GM21825 (cell line): ENCODE results near the gene PPM1M.

ENCODE experiments used
- ATAC-seq: cut with Tn5 transposase; IDR thresholded peaks from one replicate; pipeline ENCODE4 v1.9.1; 2021; ENCODE audit warnings: mild to moderate bottlenecking, moderate library complexity; ENCODE audit not compliant: unreplicated experiment

Gene PPM1M, protein sequence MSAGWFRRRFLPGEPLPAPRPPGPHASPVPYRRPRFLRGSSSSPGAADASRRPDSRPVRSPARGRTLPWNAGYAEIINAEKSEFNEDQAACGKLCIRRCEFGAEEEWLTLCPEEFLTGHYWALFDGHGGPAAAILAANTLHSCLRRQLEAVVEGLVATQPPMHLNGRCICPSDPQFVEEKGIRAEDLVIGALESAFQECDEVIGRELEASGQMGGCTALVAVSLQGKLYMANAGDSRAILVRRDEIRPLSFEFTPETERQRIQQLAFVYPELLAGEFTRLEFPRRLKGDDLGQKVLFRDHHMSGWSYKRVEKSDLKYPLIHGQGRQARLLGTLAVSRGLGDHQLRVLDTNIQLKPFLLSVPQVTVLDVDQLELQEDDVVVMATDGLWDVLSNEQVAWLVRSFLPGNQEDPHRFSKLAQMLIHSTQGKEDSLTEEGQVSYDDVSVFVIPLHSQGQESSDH

GRCh38 chr3:52245322-52246263 lies at the start of gene PPM1M:
TSS of gene PPM1M (plus strand) at chr3:52245759. CDS start at chr3:52245825, 66 bp downstream.
- ATAC-seq: no peak

GRCh38 chr3:52195823-52196331 lies 49.7 kb upstream of the PPM1M start:
- ATAC-seq: no peak

- no peak for ATAC-seq
Observed at GRCh38 chr3:52196977-52197376, 48.6 kb upstream of the PPM1M start.

GRCh38 chr3:52197499-52197841 lies 48.1 kb upstream of the PPM1M start:
- ATAC-seq: no peak

DNA sequence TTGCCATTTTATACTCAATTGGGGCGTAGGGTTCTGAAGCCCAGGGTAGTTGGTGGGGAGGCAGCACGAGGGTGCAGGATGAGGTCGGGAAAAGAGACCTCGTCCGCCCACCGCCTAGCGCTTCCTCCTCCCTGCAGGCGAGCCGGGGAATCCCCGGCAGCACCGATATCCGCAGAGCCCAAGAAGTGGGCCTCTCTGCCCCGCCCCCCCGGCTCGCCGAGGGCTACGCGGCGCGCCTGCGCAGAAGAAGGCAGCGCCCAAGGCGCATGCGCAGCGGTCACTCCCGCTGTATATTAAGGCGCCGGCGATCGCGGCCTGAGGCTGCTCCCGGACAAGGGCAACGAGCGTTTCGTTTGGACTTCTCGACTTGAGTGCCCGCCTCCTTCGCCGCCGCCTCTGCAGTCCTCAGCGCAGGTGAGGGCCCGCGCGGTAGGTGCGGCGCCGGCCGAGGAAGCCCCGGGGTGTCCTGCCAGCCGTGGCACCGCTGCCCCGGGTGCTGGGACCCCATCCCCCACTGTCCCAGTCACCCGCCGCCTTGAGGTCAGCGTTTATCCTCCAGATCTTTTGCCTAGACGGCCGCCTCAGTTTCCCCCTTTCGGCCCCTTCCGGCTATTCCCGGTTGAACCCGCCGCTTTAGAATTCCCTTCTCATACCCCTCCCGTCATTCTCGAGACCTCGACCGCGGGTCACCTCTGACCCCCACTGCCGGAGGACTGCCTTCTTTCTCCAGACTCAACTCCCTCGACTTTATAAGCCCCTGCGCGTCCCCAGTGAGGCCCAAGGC lies 47.5 kb upstream of the PPM1M start, which contains the start of gene ALAS1:
ALAS1 (plus strand) TSS at position 319 of the 784 bp plus-strand sequence. CDS start 1,082 bp downstream, outside the sequence.
- peak; percentile 78 for ATAC-seq

GRCh38 chr3:52198643-52199608 lies 46.6 kb upstream of the PPM1M start:
- no peak for ATAC-seq

GRCh38 chr3:52200981-52201679 lies 44.4 kb upstream of the PPM1M start:
- ATAC-seq: no peak

GRCh38 chr3:52202384-52203077 lies 43.0 kb upstream of the PPM1M start:
- no peak for ATAC-seq

- ATAC-seq: no peak
Observed at GRCh38 chr3:52203701-52204100, 41.9 kb upstream of the PPM1M start.

GRCh38 chr3:52204337-52205073 lies 41.1 kb upstream of the PPM1M start:
- no peak for ATAC-seq

GRCh38 chr3:52205727-52206372 lies 39.7 kb upstream of the PPM1M start:
- no peak for ATAC-seq

- no peak for ATAC-seq
Observed at GRCh38 chr3:52208556-52208955, 37.0 kb upstream of the PPM1M start.

GRCh38 chr3:52210037-52210436 lies 35.5 kb upstream of the PPM1M start:
- ATAC-seq: no peak

GRCh38 chr3:52210550-52211046 lies 35.0 kb upstream of the PPM1M start:
- ATAC-seq: no peak

DNA sequence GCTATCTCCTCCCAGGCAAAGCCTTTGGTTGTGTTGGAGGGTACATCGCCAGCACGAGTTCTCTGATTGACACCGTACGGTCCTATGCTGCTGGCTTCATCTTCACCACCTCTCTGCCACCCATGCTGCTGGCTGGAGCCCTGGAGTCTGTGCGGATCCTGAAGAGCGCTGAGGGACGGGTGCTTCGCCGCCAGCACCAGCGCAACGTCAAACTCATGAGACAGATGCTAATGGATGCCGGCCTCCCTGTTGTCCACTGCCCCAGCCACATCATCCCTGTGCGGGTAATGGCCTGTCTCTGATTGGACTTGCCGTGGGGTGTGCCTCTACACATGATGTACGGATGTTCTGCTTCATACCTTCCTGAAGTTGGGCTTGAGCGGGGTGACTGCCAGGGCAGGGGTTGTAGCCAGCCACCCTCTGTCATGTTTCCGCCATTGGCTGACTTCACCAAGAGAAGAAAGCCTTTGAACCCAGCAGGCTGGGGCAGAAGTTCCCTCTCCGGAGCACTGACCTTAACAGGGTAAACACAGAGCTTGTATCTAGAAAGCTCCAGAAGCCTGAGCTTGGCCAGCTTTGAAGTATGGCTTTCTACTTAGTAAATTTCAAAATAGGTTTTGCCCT lies 34.2 kb upstream of the PPM1M start:
- ATAC-seq: no peak

DNA sequence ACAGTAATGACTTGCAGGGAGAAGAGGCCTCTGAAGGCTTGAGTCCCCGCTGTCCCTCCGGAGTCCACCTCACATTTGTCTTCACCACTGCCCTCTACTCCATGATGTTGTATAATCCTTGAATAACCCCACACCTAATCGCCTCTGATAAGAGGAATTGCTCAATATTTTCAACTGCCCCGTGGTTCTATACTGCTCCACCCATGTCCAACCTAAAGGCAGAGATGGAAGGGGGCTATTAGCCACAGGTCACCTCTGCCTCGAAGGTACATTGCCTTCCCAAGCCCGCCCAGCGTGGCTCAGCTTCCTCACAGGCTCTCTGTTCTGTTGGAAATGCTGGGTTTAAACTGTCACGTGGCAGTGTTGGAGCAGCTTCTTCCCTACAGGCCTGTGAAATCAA lies 32.6 kb upstream of the PPM1M start:
- no peak for ATAC-seq
